ENCODE results near the gene HAAO. TPM values are rescaled to one million over a fixed set of nuclear protein-coding genes. Genes with fewer than 3 reads are reported as not detected.

Gene HAAO
- total RNA-seq, 2 donors from 2014 or later = 25.3 to 33.7 TPM

DNA sequence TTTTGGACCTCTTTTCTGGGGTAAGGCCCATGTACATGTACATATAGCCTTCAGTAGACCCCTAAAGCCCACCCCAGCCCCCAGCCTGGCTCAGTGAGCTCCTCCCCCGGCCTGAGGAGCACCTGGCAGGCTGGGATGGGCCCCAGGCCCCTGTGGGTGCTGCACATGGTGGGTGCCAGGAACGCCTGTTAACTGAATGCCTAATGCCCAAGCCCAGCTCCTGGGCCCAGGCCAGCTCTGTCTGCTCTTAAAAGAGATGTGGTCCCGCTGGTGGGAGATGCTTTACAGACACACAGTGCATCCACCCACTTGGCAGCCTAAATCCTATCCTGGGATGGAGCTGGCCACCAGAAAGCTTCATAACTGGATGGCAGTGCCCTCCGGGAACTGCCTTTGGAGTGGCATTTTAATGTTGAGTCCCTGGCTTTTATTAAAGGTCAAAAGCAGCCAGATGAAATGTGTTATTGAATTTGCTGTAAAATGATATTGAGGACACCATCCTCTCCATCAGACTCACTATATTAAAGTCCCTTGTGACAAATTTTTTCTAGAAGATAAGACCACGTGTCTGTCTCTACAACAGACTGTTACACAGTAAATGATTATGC is 20.7 kb downstream of the HAAO start:
- no peak overlapping the region for H3K27ac ChIP-seq
- H3K4me3 ChIP-seq = no peak overlapping the region
- DNase-seq (ENCODE audit: low spot score) (no peak), ATAC-seq (ENCODE audit: insufficient number of reproducible peaks, low FRiP score, low read depth) (no peak)
- TF ChIP-seq, protein P1, sequence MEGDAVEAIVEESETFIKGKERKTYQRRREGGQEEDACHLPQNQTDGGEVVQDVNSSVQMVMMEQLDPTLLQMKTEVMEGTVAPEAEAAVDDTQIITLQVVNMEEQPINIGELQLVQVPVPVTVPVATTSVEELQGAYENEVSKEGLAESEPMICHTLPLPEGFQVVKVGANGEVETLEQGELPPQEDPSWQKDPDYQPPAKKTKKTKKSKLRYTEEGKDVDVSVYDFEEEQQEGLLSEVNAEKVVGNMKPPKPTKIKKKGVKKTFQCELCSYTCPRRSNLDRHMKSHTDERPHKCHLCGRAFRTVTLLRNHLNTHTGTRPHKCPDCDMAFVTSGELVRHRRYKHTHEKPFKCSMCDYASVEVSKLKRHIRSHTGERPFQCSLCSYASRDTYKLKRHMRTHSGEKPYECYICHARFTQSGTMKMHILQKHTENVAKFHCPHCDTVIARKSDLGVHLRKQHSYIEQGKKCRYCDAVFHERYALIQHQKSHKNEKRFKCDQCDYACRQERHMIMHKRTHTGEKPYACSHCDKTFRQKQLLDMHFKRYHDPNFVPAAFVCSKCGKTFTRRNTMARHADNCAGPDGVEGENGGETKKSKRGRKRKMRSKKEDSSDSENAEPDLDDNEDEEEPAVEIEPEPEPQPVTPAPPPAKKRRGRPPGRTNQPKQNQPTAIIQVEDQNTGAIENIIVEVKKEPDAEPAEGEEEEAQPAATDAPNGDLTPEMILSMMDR (IDR thresholded peaks at IDR 0.05) = no peak
- H3K36me3 ChIP-seq = no peaks in the 10 kb centered on the region
- no peaks in the 10 kb centered on the region for H3K27me3 ChIP-seq (replicated peaks; ENCODE audit: insufficient read depth)
- no peaks in the 10 kb centered on the region for H3K9me3 ChIP-seq
- no peaks in the 10 kb centered on the region for H3K4me1 ChIP-seq (ENCODE audit: control insufficient read depth in 1 of 2, low read depth in 2 of 2)

DNA sequence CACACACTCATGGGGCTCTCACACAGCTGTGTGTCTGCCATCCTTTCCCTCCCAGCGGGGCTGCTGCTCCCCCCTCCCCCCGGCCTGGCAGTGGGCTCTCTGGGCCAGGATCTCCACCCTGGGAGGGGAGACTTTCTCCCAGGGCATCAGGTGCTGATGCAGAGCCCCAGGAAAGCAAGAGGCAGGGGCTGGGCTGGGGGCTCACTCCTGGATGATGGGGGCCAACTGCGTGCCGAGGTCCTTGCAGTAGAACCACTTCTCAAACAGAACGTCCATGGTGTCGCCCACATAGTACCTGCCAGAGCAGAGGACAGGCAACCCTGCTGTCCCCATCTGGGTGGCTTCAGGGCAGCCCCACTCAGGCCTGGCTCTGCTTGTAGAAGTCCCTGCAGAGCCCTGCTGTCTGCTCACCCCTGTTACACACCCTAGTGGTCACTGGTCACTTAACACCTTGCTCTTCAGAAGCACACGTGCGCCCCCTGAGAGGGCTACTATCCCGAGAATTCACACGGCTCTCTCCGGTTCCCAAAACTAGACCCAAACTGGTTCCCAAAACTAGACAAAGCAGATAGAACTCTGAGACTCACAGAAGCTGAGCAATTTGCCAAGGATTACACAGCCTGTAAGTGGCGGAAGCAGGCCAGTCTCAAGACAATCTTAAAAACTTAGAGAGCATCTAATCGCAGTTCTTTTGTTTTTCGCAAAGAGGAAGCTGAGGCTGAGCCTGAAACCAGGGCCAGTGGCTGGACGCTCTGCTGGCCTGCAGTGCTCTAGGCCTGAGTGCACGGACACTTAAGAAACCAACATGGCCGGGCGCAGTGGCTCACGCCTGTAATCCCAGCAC is 21.9 kb downstream of the HAAO start:
- Histone ChIP-seq H3K27me3 (replicated peaks; ENCODE audit: insufficient read depth) (no peaks in the 10 kb centered on the region), H3K36me3 (no peaks in the 10 kb centered on the region), H3K27ac (no peak overlapping the region), H3K4me3 (no peak overlapping the region), H3K4me1 (ENCODE audit: control insufficient read depth in 1 of 2, low read depth in 2 of 2) (no peaks in the 10 kb centered on the region), H3K9me3 (no peaks in the 10 kb centered on the region)
- TF ChIP-seq, protein P1 (IDR thresholded peaks at IDR 0.05) = peak; percentile 30
- no peak for ATAC-seq (ENCODE audit: insufficient number of reproducible peaks, low FRiP score, low read depth)
- DNase-seq (ENCODE audit: low spot score) = no peak

DNA sequence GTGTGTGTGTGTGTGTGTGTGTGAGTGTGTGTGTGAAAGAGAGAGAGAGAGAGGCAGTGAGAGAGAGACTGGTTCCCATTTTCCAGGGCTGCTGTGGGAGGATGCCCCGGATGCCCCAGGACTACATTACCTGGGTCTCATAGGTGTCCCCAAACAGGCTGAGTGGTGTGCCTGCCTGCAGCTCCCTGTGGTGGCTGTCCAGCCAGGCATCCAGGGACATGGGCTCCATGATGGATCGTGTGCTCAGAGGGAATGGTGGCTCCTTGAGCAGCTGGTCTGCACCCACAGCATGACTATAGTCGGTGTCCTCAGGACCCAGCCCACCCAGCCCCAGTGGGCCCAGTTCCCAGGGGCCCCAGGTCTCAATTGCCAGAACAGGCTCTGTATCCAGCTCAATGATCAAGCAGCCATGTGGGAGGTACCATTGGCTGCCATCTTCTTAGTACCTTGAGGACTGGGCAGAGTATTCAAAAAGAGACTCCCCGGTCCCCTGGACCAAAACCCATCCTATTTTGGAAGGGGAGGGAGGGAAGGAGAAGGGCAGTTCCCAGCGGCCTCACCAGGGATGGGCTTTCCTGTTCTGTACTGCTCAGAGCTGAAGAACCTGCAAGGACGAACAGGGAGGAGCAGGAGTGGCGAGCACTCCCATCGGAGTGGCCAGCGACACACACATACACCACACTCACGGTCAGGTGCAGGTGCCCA is 22.6 kb downstream of the HAAO start:
- DNase-seq (ENCODE audit: low spot score) (no peak), ATAC-seq (ENCODE audit: insufficient number of reproducible peaks, low FRiP score, low read depth) (no peak)
- Histone ChIP-seq H3K27me3 (replicated peaks; ENCODE audit: insufficient read depth) (no peaks in the 10 kb centered on the region), H3K4me3 (no peak overlapping the region), H3K4me1 (ENCODE audit: control insufficient read depth in 1 of 2, low read depth in 2 of 2) (no peaks in the 10 kb centered on the region), H3K9me3 (no peaks in the 10 kb centered on the region), H3K36me3 (no peaks in the 10 kb centered on the region), H3K27ac (no peak overlapping the region)
- TF ChIP-seq, protein P1 (IDR thresholded peaks at IDR 0.05) = no peak

DNA sequence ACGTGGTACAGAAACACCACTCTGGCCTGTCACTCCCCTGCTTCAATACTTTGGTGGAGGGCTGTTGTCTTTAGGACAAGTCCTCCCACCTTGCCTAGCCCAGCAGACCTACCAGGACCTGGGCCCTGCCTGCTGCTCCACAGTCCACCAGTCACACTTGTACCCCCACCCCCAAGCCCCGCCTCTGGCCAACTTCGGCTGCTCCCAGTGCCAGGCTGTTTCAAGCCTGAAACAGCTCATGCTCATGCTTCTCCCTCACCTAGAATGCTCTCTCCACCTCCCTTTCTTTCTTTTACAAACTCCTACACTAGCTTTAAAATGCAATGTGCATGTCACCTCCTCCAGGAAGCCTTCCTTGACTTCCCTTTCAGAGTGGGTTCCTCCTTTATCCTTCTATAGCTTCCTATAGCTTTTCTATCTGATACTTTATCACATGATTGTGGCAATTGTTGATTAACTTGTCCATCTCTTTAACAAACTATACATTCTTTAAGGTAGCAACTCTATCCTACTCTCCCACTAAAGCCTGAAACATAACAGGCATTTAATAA is 23.6 kb downstream of the HAAO start:
- no peak for ATAC-seq (ENCODE audit: insufficient number of reproducible peaks, low FRiP score, low read depth)

More for the DNA sequence above, 23.6 kb downstream of the HAAO start:
- DNase-seq (ENCODE audit: low spot score) = no peak
- TF ChIP-seq, protein P1 (IDR thresholded peaks at IDR 0.05) = no peak
- no peaks in the 10 kb centered on the region for H3K4me1 ChIP-seq (ENCODE audit: control insufficient read depth in 1 of 2, low read depth in 2 of 2)
- no peaks in the 10 kb centered on the region for H3K9me3 ChIP-seq
- H3K27me3 ChIP-seq (replicated peaks; ENCODE audit: insufficient read depth) = no peaks in the 10 kb centered on the region
- H3K27ac ChIP-seq = no peak overlapping the region
- no peaks in the 10 kb centered on the region for H3K36me3 ChIP-seq
- no peak overlapping the region for H3K4me3 ChIP-seq
